A549 (cell line): ENCODE results near the gene WNT9A. TPM values are rescaled to one million over a fixed set of nuclear protein-coding genes. Genes with fewer than 3 reads are reported as not detected.
"Not testable (repeated sequence)": the region's sequence is repeated elsewhere in the genome, so short reads cannot be mapped to it uniquely, and the experiment has no call there.

Experiments used
- ATAC-seq, 2 experiments: fragments of 200-7000 bp in 1 of 2; fragments of >200 bp in 1 of 2; cut with Nextera tagmentation in 1 of 2; cut with Tn5 transposase in 1 of 2; 3 replicates each; pipeline versions ENCODE4 v1.8.0 to v1.9.1; 2018 to 2020; ENCODE audit warnings: mild to moderate bottlenecking in 1 of 2, moderate library complexity in 1 of 2
- CTCF ChIA-PET: fragments of 300-600 bp; sonication (Branson Sonifier 250); formaldehyde crosslinking; extraction: SDS; loops from one replicate; lab custom pipeline; 2021; ENCODE audit warnings: antibody characterized with exemption, inconsistent platforms; lab: Yijun Ruan, JAX
- POLR2A ChIA-PET: fragments of 350-600 bp; formaldehyde crosslinking; extraction: SDS; loops from one replicate; lab custom pipeline; 2021; ENCODE audit warnings: antibody characterized with exemption, inconsistent platforms; lab: Yijun Ruan, JAX
- DNase-seq, 2 experiments: peaks; one replicate each; pipeline versions ENCODE4 v3.0.0 to v3.0.0-alpha.2; 2011 to 2016; ENCODE audit warnings: low read depth in 1 of 2, low spot score in 1 of 2
- FAIRE-seq: peaks from 2 replicates; lab custom pipeline; 2011; peaks lifted over from hg19 to GRCh38; lab: Jason Lieb, UNC
- H3K27ac ChIP-seq, 2 experiments: fragments of >200 bp; sonication (Bioruptor Twin); formaldehyde crosslinking; 3 replicates each; pipeline ENCODE4 v1.5.1; 2016 to 2017
- H3K4me1 ChIP-seq: fragments of >200 bp; sonication (Bioruptor Twin); formaldehyde crosslinking; 3 replicates; pipeline ENCODE4 v1.6.1; 2016
- H3K4me2 ChIP-seq: fragments of >200 bp; sonication (Bioruptor Twin); formaldehyde crosslinking; 3 replicates; pipeline ENCODE4 v1.6.1; 2016
- H3K4me3 ChIP-seq: fragments of >200 bp; sonication (Bioruptor Twin); formaldehyde crosslinking; 3 replicates; pipeline ENCODE4 v1.5.1; 2016
- H3K9me3 ChIP-seq: fragments of >200 bp; sonication (Bioruptor Twin); formaldehyde crosslinking; 3 replicates; pipeline ENCODE4 v1.6.1; 2016
- BCL3 ChIP-seq: fragments of >200 bp; sonication (Bioruptor Twin); formaldehyde crosslinking; IDR thresholded peaks from 3 replicates; pipeline ENCODE4 v1.6.1; 2016
- BHLHE40 ChIP-seq: IDR thresholded peaks from 2 replicates; pipeline ENCODE4 v1.6.1; 2012; ENCODE audit warnings: low read depth, low read length, inconsistent platforms
- CBX8 ChIP-seq: fragments of 200-600 bp; sonication (generic); IDR thresholded peaks from 2 replicates; pipeline ENCODE4 v1.6.1; 2016
- CHD2 ChIP-seq: fragments of 150-350 bp; IDR thresholded peaks from 2 replicates; pipeline ENCODE4 v1.6.1; 2014; ENCODE audit warnings: low read length; ENCODE audit not compliant: partially characterized antibody
- CTCF ChIP-seq: fragments of >200 bp; sonication (Bioruptor Twin); formaldehyde crosslinking; IDR thresholded peaks from 3 replicates; pipeline ENCODE4 v1.5.1; 2016
- FOSB ChIP-seq: fragments of 250-450 bp; sonication (Bioruptor Pico); IDR thresholded peaks from 2 replicates; pipeline ENCODE4 v1.5.0; 2020; ENCODE audit warnings: mild to moderate bottlenecking, moderate library complexity
- HDAC2 ChIP-seq: fragments of 200-600 bp; sonication (generic); IDR thresholded peaks from 2 replicates; pipeline ENCODE4 v1.6.1; 2016
- HOXA7 ChIP-seq: fragments of 250-450 bp; sonication (Bioruptor Pico); IDR thresholded peaks from 2 replicates; pipeline ENCODE4 v1.5.0; 2020; ENCODE audit warnings: mild to moderate bottlenecking, moderate library complexity
- KDM5A ChIP-seq: fragments of 200-600 bp; sonication (generic); IDR thresholded peaks from 2 replicates; pipeline ENCODE4 v1.6.1; 2016; ENCODE audit warnings: antibody characterized with exemption, mild to moderate bottlenecking
- NPAS2 ChIP-seq: fragments of 250-450 bp; sonication (Bioruptor Pico); IDR thresholded peaks from 2 replicates; pipeline ENCODE4 v1.8.0; 2022; ENCODE audit warnings: mild to moderate bottlenecking, moderate library complexity, borderline replicate concordance
- POLR2A ChIP-seq: IDR thresholded peaks from 2 replicates; pipeline ENCODE4 v1.6.1; 2012; ENCODE audit warnings: mild to moderate bottlenecking, low read length
- RARB ChIP-seq: fragments of 250-450 bp; sonication (Bioruptor Pico); IDR thresholded peaks from 2 replicates; pipeline ENCODE4 v1.8.0; 2021; ENCODE audit warnings: mild to moderate bottlenecking, moderate library complexity
- RCOR1 ChIP-seq: fragments of 150-350 bp; IDR thresholded peaks from 2 replicates; pipeline ENCODE4 v1.6.1; 2014; ENCODE audit warnings: antibody characterized with exemption, low read length, low read depth
- ZC3H11A ChIP-seq: fragments of 450-650 bp; IDR thresholded peaks from 2 replicates; pipeline ENCODE4 v1.6.1; 2014; ENCODE audit warnings: antibody characterized with exemption, mild to moderate bottlenecking
- ZFP36 ChIP-seq: fragments of 450-650 bp; IDR thresholded peaks from 2 replicates; pipeline ENCODE4 v1.6.1; 2014; ENCODE audit warnings: borderline replicate concordance; ENCODE audit not compliant: partially characterized antibody
- ZNF302 ChIP-seq: fragments of 250-450 bp; sonication (Bioruptor Pico); IDR thresholded peaks from 2 replicates; pipeline ENCODE4 v1.9.0; 2021; ENCODE audit warnings: inconsistent platforms, mild to moderate bottlenecking, moderate library complexity
- WGBS: methylation state at CpG from one replicate; pipeline ENCODE4 v1.1.6; 2017; ENCODE audit errors: missing lambda C conversion rate; 5-methylcytosine and 5-hydroxymethylcytosine counted together
- polyA plus RNA-seq, 4 experiments: library from polyadenylated mRNA; depleted of rRNA in 3 of 4; stranded (reverse); fragments of >200 nt; fragmentation: RNase III in 1 of 4; extraction: RNeasy Plus Mini Kit Qiagen cat#74134 plus additional on column Dnase treatment in 1 of 4; gene quantifications; 2 replicates in 3 of 4; 3 replicates in 1 of 4; pipeline ENCODE4 v1.2.3, GENCODE V29; 2011 to 2017

Gene WNT9A
- polyA plus RNA-seq, 2 of the 4 experiments (the other 2 are of a cell fraction): 0.75 to 1.2 TPM

GRCh38 chr1:227996187-227996950, 48.6 kb upstream of the WNT9A start (continued):
- TF ChIP-seq POLR2A: no peak
- TF ChIP-seq RCOR1: no peak

- H3K27ac ChIP-seq: no peak overlapping the region
- no peak for TF ChIP-seq FOSB (CRISPR knock-in tag)
- TF ChIP-seq, all 56 proteins: peak for 0
- CTCF ChIA-PET: interaction anchor here (2.0 kb wide), 1 partner anchor 10 kb away, joined by 13 read pairs; no protein-coding TSS in a partner anchor
- FAIRE-seq: no peak
- WGBS: 13% methylated on average over 6 of the region's 7 CpGs
- Histone ChIP-seq H3K4me2 (no peak overlapping the region), H3K4me3 (no peak overlapping the region), H3K4me1 (no peaks in the 10 kb centered on the region), H3K9me3 (peaks cover 41% of the 10 kb centered on the region)
- no peak for DNase-seq
- POLR2A ChIA-PET: no interaction called here
- no peak for ATAC-seq
These were observed 47.0 kb upstream of the WNT9A start for GRCh38 chr1:227994632-227995300.

GRCh38 chr1:227987181-227987580, 39.4 kb upstream of the WNT9A start:
- H3K4me2 ChIP-seq: no peak overlapping the region
- peak; percentile 74 for FAIRE-seq
- H3K27ac ChIP-seq: no peak overlapping the region
- no peak overlapping the region for H3K4me3 ChIP-seq
- ChIA-PET POLR2A (no interaction called here), CTCF (interaction anchor here (0.7 to 2.0 kb wide), 2 partner anchors 12 to 20 kb away, joined by 3 to 8 read pairs; no protein-coding TSS in a partner anchor)
- TF ChIP-seq BCL3 (no peak), KDM5A (no peak), HOXA7 (CRISPR knock-in tag) (no peak), BHLHE40 (no peak), NPAS2 (no peak), HDAC2 (no peak), RARB (CRISPR knock-in tag) (no peak), CBX8 (no peak), CTCF (no peak), CHD2 (no peak), ZNF302 (CRISPR knock-in tag) (no peak), ZFP36 (no peak), ZC3H11A (no peak)
- H3K9me3 ChIP-seq: peaks cover 14% of the 10 kb centered on the region; the same call in 1 of the 3 replicates
- no peaks in the 10 kb centered on the region for H3K4me1 ChIP-seq
- ATAC-seq: no peak
- 65% methylated on average over 2 of the region's 2 CpGs for WGBS
- no peak for DNase-seq

GRCh38 chr1:227975583-227976283, 28.0 kb upstream of the WNT9A start:
- CTCF ChIA-PET, H3K4me3 ChIP-seq, H3K4me2 ChIP-seq, ATAC-seq, H3K4me1 ChIP-seq, POLR2A ChIA-PET, FAIRE-seq, DNase-seq, H3K27ac ChIP-seq, H3K9me3 ChIP-seq: not testable (repeated sequence)
- WGBS: 78% methylated on average over 17 of the region's 21 CpGs

GRCh38 chr1:227973724-227974288, 26.1 kb upstream of the WNT9A start:
- H3K4me2 ChIP-seq, H3K4me3 ChIP-seq, POLR2A ChIA-PET, H3K9me3 ChIP-seq, ATAC-seq, DNase-seq, H3K27ac ChIP-seq, H3K4me1 ChIP-seq, FAIRE-seq, CTCF ChIA-PET: not testable (repeated sequence)
- 91% methylated on average over 23 of the region's 32 CpGs for WGBS

GRCh38 chr1:227972843-227973374, 25.2 kb upstream of the WNT9A start:
- DNase-seq, H3K27ac ChIP-seq, POLR2A ChIA-PET, H3K4me2 ChIP-seq, H3K4me3 ChIP-seq, H3K4me1 ChIP-seq, ATAC-seq, H3K9me3 ChIP-seq, CTCF ChIA-PET, FAIRE-seq: not testable (repeated sequence)
- WGBS: 94% methylated on average over 15 of the region's 22 CpGs

- H3K9me3 ChIP-seq, H3K27ac ChIP-seq, H3K4me3 ChIP-seq, H3K4me1 ChIP-seq, DNase-seq, FAIRE-seq, CTCF ChIA-PET, H3K4me2 ChIP-seq, POLR2A ChIA-PET, ATAC-seq: not testable (repeated sequence)
- 97% methylated on average over 10 of the region's 19 CpGs for WGBS
These were observed 24.5 kb upstream of the WNT9A start for GRCh38 chr1:227972283-227972679.
